ENCODE measurements around the gene SMPD3.

Gene SMPD3

GRCh38 chr16:68328151-68328859, 120.0 kb downstream of the SMPD3 start:
- peak; percentile 42 to 85 (median 66) for DNase-seq

GRCh38 chr16:68324780-68325357, 123.4 kb downstream of the SMPD3 start:
- DNase-seq: no peak

- DNase-seq: no peak
Observed at GRCh38 chr16:68324336-68324735, 124.0 kb downstream of the SMPD3 start.

GRCh38 chr16:68319185-68319908, 129.0 kb downstream of the SMPD3 start:
- peak in 2 of 5 experiments; percentile 4 to 44 for DNase-seq

GRCh38 chr16:68313116-68313515, 135.2 kb downstream of the SMPD3 start:
- no peak for DNase-seq

GRCh38 chr16:68310774-68311511, 137.4 kb downstream of the SMPD3 start, which contains the start of the genes PRMT7 and SLC7A6OS:
TSS of gene PRMT7 (plus strand) at chr16:68311019. CDS start at chr16:68315980, 4,961 bp downstream.
TSS of gene SLC7A6OS (minus strand) at chr16:68310946. CDS start at chr16:68310926, 20 bp downstream.
- DNase-seq: peak; percentile 86 to 97 (median 91)

- no peak for DNase-seq
Observed at GRCh38 chr16:68310437-68310773, 137.9 kb downstream of the SMPD3 start.

- DNase-seq: peak in 1 of 5 experiments; percentile 55
Observed at GRCh38 chr16:68309799-68310198, 138.5 kb downstream of the SMPD3 start.

Measured in T-helper 2 cell (primary cell).